ENCODE measurements around the gene ULBP2. TPM values are rescaled to one million over a fixed set of nuclear protein-coding genes. Genes with fewer than 3 reads are reported as not detected.
A peak's percentile ranks its signal among the peaks of the same experiment; 100 is the strongest.

Gene ULBP2
- polyA plus RNA-seq, 1 donor (not counting 4 experiments of a cell fraction or from before 2014, with no cell fraction given): 11.8 TPM

DNA sequence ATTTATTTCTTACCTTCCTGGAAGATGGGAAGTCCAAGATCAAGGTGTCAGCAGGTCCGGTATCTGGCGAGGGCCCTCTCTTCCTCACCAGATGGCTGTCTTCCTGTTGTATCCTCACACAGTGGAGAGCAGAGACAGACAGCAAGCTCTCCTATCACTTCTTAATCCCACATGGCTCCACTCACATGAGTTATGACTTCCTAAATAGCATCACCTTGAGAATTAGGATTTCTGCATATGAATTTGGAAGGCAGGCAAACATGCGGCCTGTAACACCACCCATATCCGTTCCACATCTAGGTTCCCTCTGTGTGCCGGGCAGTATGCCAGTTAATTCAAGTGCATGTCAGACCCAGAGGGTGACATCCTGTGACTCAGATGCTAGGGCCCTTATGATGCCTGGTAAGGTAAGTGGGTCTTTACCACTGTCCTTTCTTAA, 46.0 kb upstream of the ULBP2 start:
- Histone ChIP-seq H3K4me1 (ENCODE audit: control insufficient read depth, extremely low read depth, insufficient read depth, low read length) (peaks cover 57% of the 10 kb centered on the region), H2AFZ (ENCODE audit: control insufficient read depth, low read length) (peak overlapping the region; percentile 41), H4K20me1 (ENCODE audit: control insufficient read depth, extremely low read depth, insufficient read depth, low read length) (no peaks in the 10 kb centered on the region), H3K36me3 (ENCODE audit: control insufficient read depth in 2 of 2, extremely low read depth in 1 of 2, insufficient read depth in 2 of 2, low read length in 2 of 2) (no peaks in the 10 kb centered on the region), H3K27me3 (ENCODE audit: control insufficient read depth, extremely low read depth, insufficient read depth, low read length) (no peaks in the 10 kb centered on the region), H3K9me1 (ENCODE audit: control insufficient read depth, extremely low read depth, insufficient read depth, low read length) (no peaks in the 10 kb centered on the region), H3K4me2 (ENCODE audit: control insufficient read depth, extremely low read depth, insufficient read depth, low read depth, low read length) (peak overlapping the region; percentile 57), H3K4me3 (ENCODE audit: control insufficient read depth in 2 of 3, extremely low read depth in 1 of 3, insufficient read depth in 2 of 3, low read depth in 1 of 3, low read length in 3 of 3) (no peak overlapping the region), H3K9ac (ENCODE audit: control insufficient read depth, extremely low read depth, insufficient read depth, low read length) (no peak overlapping the region), H3K79me2 (ENCODE audit: control insufficient read depth, insufficient read depth, low read length) (no peaks in the 10 kb centered on the region), H3K9me3 (ENCODE audit: control insufficient read depth, low read depth, low read length) (no peaks in the 10 kb centered on the region), H3K27ac (ENCODE audit: control insufficient read depth, insufficient read depth, low read length) (peak overlapping the region; percentile 27)
- FAIRE-seq (peak; percentile 82), DNase-seq (ENCODE audit: low read depth, low spot score) (no peak)
- dilution Hi-C loops (cut with MboI; ENCODE audit: extremely low pct_ligation_motif_present, low sequenced_read_pairs): no loop called here
- TF ChIP-seq CTCF (optimal IDR thresholded peaks at IDR 0.05 in 1 of 3, IDR thresholded peaks at IDR 0.05 in 1 of 3, conservative IDR thresholded peaks at IDR 0.05 in 1 of 3; ENCODE audit: extremely low read depth in 1 of 3, insufficient read depth in 2 of 3, low read length in 3 of 3) (no peak), EZH2 (IDR thresholded peaks at IDR 0.05; ENCODE audit: low read length) (no peak)

DNA sequence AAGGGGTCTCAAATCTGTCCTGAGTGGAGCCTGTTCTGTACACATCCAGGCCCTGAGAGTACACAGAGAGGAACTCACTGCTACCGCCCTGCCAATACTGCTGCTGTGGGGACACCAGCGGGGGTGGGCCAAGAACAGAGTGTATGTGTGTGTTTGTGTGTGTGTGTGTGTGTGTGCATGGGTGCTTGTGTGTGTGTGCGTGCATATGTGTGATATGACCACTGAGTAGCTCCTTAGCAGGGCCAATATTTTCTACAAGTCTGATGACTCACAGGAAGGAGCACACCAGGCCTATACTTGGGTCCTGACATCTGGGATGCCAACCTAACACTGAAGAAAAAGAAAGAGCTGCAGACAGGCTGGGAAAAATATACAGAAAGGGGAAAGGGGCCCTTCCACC, 45.3 kb upstream of the ULBP2 start:
- no peaks in the 10 kb centered on the region for H4K20me1 ChIP-seq (ENCODE audit: control insufficient read depth, extremely low read depth, insufficient read depth, low read length)
- peaks cover 55% of the 10 kb centered on the region for H3K4me1 ChIP-seq (ENCODE audit: control insufficient read depth, extremely low read depth, insufficient read depth, low read length)
- DNase-seq (ENCODE audit: low read depth, low spot score) (no peak), FAIRE-seq (no peak)
- no peak overlapping the region for H3K4me3 ChIP-seq (ENCODE audit: control insufficient read depth in 2 of 3, extremely low read depth in 1 of 3, insufficient read depth in 2 of 3, low read depth in 1 of 3, low read length in 3 of 3)
- H3K27me3 ChIP-seq (ENCODE audit: control insufficient read depth, extremely low read depth, insufficient read depth, low read length): no peaks in the 10 kb centered on the region
- peak overlapping the region; percentile 57 for H3K4me2 ChIP-seq (ENCODE audit: control insufficient read depth, extremely low read depth, insufficient read depth, low read depth, low read length)
- H3K27ac ChIP-seq (ENCODE audit: control insufficient read depth, insufficient read depth, low read length): peak overlapping the region; percentile 64
- peak overlapping the region; percentile 46 for H3K9ac ChIP-seq (ENCODE audit: control insufficient read depth, extremely low read depth, insufficient read depth, low read length)
- no peaks in the 10 kb centered on the region for H3K79me2 ChIP-seq (ENCODE audit: control insufficient read depth, insufficient read depth, low read length)
- no peaks in the 10 kb centered on the region for H3K9me3 ChIP-seq (ENCODE audit: control insufficient read depth, low read depth, low read length)
- no peaks in the 10 kb centered on the region for H3K36me3 ChIP-seq (ENCODE audit: control insufficient read depth in 2 of 2, extremely low read depth in 1 of 2, insufficient read depth in 2 of 2, low read length in 2 of 2)
- dilution Hi-C loops (cut with MboI; ENCODE audit: extremely low pct_ligation_motif_present, low sequenced_read_pairs): no loop called here
- TF ChIP-seq EZH2 (IDR thresholded peaks at IDR 0.05; ENCODE audit: low read length): no peak
- TF ChIP-seq CTCF (optimal IDR thresholded peaks at IDR 0.05 in 1 of 3, IDR thresholded peaks at IDR 0.05 in 1 of 3, conservative IDR thresholded peaks at IDR 0.05 in 1 of 3; ENCODE audit: extremely low read depth in 1 of 3, insufficient read depth in 2 of 3, low read length in 3 of 3): no peak
- H2AFZ ChIP-seq (ENCODE audit: control insufficient read depth, low read length): peak overlapping the region; percentile 59
- no peaks in the 10 kb centered on the region for H3K9me1 ChIP-seq (ENCODE audit: control insufficient read depth, extremely low read depth, insufficient read depth, low read length)

All from keratinocyte (primary cell).